NCI-H526 (cell line): ENCODE data around the gene HDAC9.

Source experiments
- DNase-seq, 2 experiments: peaks; one replicate each; lab custom pipeline; 2025; lab: John Stamatoyannopoulos, UW

Gene HDAC9

GRCh38 chr7:18558503-18558902 is 63.0 kb downstream of the HDAC9 start:
- no peak for DNase-seq

- no peak for DNase-seq
Measured at GRCh38 chr7:18558910-18559309, 63.4 kb downstream of the HDAC9 start.

GRCh38 chr7:18559756-18560155 is 64.2 kb downstream of the HDAC9 start:
- no peak for DNase-seq

GRCh38 chr7:18564779-18565178 is 69.2 kb downstream of the HDAC9 start:
- DNase-seq, result no peak

GRCh38 chr7:18565337-18565736 is 69.8 kb downstream of the HDAC9 start:
- DNase-seq, result no peak

- no peak for DNase-seq
Measured at GRCh38 chr7:18566205-18566604, 70.7 kb downstream of the HDAC9 start.

- peak in 1 of 2 experiments; percentile 7 for DNase-seq
Measured at GRCh38 chr7:18566829-18567228, 71.3 kb downstream of the HDAC9 start.

GRCh38 chr7:18570441-18570840 is 74.9 kb downstream of the HDAC9 start:
- DNase-seq, result no peak

- peak; percentile 12 to 60 for DNase-seq
Measured at GRCh38 chr7:18570890-18571478, 75.4 kb downstream of the HDAC9 start.

GRCh38 chr7:18572154-18572553 is 76.6 kb downstream of the HDAC9 start:
- DNase-seq, result no peak

- no peak for DNase-seq
Measured at GRCh38 chr7:18572885-18573284, 77.3 kb downstream of the HDAC9 start.

GRCh38 chr7:18573410-18574234 is 78.1 kb downstream of the HDAC9 start:
- no peak for DNase-seq

GRCh38 chr7:18574235-18574540 is 78.6 kb downstream of the HDAC9 start:
- no peak for DNase-seq

GRCh38 chr7:18574676-18575075 is 79.1 kb downstream of the HDAC9 start:
- no peak for DNase-seq

- no peak for DNase-seq
Measured at GRCh38 chr7:18575622-18576572, 80.3 kb downstream of the HDAC9 start.

- DNase-seq, result no peak
Measured at GRCh38 chr7:18577096-18577771, 81.7 kb downstream of the HDAC9 start.

- no peak for DNase-seq
Measured at GRCh38 chr7:18579698-18580097, 84.1 kb downstream of the HDAC9 start.

GRCh38 chr7:18580950-18581349 is 85.4 kb downstream of the HDAC9 start:
- no peak for DNase-seq

GRCh38 chr7:18583305-18583704 is 87.8 kb downstream of the HDAC9 start:
- no peak for DNase-seq

GRCh38 chr7:18590241-18590640 is 94.7 kb downstream of the HDAC9 start:
- DNase-seq, result no peak

- DNase-seq, result peak in 1 of 2 experiments; percentile 43
Measured at GRCh38 chr7:18590744-18591340, 95.3 kb downstream of the HDAC9 start.
